GM21529 (cell line): Measurements from ENCODE around the gene ASIC2.

ENCODE experiments used
- ATAC-seq: cut with Tn5 transposase; IDR thresholded peaks from one replicate; pipeline ENCODE4 v1.9.1; 2021; ENCODE audit not compliant: unreplicated experiment

The ASIC2 gene

DNA sequence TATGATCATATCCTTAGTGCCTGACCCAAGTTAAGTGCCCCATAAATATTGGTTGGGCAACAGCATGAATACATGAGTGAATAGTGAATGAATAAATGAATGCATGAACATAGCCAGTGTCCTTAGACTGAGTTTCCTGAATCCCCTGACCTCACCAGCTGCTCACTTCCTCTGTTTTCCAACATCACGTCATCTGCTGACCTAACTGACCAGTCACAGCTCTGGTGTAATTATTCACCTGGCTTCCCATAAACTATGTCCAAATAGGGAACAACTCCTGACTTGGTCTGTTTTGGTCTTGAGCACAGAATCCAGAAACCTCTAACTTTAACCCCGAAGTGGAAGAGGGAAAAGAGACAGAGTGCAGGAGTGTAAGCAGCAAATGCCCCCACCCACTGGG is 83.4 kb downstream of the ASIC2 start:
- no peak for ATAC-seq

GRCh38 chr17:33207231-33207630 is 85.9 kb downstream of the ASIC2 start:
- no peak for ATAC-seq

DNA sequence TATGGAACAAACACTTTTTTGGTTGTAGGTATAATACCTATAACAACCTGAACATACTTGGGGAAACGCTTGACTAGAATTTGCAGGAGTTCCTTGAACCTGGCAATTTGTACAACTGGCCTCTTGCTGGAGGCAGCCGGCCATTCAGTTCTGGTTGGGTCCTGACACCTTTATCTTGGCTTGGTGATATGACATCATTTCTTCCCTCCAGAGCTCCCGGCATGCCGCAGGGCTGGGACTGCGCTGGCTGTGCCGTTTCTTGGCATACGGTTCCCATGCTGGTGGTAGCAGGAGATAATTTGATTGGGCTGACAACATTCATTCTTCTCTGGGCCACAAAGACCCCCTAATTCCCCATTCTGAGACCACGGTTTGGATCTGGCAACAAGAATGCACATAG is 87.5 kb downstream of the ASIC2 start:
- no peak for ATAC-seq

DNA sequence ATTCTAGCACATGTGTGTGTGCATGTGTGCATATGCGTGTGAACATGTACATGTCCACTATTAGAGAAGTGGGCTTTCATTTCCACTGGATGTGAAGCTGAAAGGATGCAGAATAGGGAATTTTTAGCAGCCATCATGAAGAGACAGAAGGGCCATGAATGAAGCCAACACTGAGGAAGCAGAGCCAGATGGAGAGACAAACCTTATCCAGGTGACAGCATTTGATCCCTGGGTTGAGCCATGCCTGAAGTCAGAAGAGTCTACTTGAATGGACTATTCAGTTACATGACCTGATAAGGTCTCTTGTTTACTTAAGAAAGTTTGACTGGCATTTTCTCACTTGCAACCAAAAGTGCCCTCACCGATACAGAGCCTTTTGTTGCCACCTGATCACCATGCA is 88.4 kb downstream of the ASIC2 start:
- no peak for ATAC-seq

DNA sequence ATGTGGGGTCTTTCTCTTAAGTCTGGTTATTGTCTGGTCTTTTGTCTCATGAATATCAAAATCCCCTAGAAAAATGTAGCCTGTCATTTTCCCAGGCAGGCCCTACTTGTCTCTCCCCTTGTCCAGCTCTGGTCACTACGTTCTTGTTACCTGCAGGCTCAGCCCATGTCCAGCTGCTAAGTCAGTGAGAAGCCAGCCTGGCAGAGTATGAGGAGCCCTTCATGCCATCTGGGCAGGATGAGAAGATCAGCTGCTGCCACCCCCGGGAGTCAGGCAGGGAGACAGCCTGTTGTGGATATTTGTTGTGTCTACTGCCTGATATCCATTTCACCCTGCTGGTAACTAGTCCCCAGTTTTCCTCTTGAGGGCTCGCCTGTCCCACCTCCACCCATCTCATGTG is 88.9 kb downstream of the ASIC2 start:
- no peak for ATAC-seq

GRCh38 chr17:33202796-33203495 is 90.1 kb downstream of the ASIC2 start:
- no peak for ATAC-seq

GRCh38 chr17:33202021-33202420 is 91.1 kb downstream of the ASIC2 start:
- no peak for ATAC-seq

DNA sequence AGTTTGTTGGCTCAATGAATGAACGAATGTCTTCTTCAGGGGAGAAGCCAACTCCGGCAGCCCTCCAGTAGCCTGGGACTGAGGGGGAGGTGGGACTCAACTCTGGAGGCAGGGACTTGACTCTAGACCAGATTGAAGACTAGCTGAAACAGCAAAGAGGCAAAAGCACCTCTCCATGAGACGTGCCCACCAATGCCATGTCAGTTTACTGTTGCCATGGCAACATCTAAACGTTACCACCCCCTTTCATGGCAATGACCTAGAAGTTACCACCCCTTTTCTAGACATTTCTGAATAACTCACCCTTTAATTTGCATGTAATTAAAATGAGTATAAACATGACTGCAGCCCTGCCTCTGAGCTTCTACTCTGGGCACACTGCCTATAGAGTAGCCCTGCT is 91.8 kb downstream of the ASIC2 start:
- ATAC-seq = no peak

GRCh38 chr17:33200587-33200986 is 92.5 kb downstream of the ASIC2 start:
- no peak for ATAC-seq

GRCh38 chr17:33199571-33200510 is 93.3 kb downstream of the ASIC2 start:
- ATAC-seq = no peak

DNA sequence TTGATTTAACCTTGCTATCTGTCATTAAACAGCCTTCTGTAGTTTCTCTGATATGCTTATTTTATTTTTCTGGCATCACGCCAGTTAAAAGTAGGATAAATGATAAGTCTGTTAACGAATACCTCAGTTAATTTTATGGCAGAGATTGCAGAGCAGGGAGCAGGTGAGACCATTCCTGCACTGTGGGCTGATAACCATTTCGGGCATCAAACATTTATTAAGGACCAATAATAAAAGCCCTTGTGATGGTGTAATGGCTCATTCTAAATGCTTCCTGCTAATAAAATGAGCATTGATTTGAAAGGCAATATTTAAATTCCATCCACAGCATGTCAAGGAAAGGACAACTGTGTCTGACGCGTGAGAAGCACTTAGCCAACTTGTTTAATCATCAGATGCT is 94.1 kb downstream of the ASIC2 start:
- ATAC-seq = no peak

DNA sequence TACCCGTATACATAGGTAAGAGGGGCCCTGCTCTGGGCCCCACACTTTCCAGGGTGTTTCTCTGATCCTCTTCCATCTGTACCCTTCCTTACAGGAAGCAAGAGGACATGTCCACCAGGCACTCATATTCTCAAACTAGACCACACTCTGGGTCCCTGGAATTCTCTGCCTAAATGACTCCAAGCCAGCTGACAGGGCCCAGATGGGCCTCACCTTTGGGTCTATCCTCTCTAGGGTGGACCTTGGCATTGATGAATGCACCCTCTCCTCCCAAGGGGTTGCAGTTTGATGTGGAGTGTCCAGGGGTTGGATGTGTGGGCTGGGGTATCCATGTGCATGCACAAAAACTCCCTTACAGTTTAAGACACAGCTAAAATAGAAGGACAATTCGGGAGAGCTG is 95.8 kb downstream of the ASIC2 start:
- no peak for ATAC-seq

DNA sequence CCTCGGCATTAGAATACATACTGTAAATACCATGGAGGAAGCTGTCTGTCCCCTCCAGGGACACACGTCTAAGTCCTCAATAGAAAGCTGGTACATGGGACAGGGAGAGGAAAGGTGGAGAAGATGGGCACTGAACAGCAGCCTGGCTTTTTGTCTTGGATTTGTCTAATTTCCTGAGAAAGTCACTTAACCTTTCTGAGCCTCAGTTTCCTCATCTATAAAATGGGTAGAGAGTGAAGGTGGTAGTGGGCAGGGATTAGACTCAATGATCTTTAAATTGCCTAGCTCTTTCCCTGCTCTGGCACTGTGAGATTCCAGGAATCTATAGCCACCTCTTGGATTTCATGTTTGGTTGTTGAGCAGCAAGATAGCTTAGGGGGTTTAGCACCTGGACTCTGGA is 96.2 kb downstream of the ASIC2 start:
- ATAC-seq = no peak

GRCh38 chr17:33192951-33193911 is 99.9 kb downstream of the ASIC2 start:
- ATAC-seq = no peak

- ATAC-seq = no peak
Measured at GRCh38 chr17:33183487-33184026, 109.5 kb downstream of the ASIC2 start.

- no peak for ATAC-seq
Measured at GRCh38 chr17:33179151-33179550, 113.9 kb downstream of the ASIC2 start.

DNA sequence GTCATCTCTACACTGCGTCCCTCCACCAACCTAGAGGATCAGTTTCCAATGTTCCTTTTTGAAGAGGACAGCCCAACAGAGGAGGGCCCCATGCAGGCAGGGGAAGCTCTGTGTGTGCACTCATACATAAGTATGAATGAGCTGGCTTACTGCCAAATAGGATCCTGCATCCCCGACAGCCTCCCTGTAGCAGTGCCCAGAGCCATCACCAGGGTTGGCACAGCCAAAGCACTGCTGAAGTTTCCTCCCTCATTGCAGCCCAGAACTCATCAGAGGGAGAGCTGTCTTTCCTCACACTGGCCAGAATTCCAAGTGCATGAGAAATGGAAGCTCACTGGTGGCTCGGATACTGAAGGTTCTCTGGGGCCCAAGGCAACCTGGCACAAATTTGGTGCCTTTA is 114.4 kb downstream of the ASIC2 start:
- ATAC-seq = no peak

- ATAC-seq = no peak
Measured at GRCh38 chr17:33175562-33175961, 117.5 kb downstream of the ASIC2 start.

DNA sequence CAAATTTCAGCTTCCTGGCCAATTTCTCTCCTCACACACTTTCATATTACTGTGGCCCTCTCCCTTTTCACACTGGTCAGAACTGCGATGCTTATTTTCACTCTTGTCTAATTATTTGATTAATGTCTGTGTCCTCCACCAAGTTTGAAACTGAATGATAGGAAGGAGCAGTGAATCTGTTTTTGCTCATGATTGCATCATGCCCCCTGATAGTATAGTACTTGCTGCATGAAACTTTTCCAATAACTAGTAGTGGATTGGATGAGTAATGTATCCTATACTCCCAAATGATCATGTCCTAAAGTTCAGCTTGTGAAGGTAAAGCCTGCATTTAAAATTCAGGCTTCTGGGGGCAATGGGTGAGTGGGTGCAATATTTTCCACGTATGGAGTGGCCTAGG is 121.2 kb downstream of the ASIC2 start:
- no peak for ATAC-seq

- no peak for ATAC-seq
Measured at GRCh38 chr17:33169580-33170285, 123.4 kb downstream of the ASIC2 start.
